ENCODE results near the gene ART3.

Gene ART3

GRCh38 chr4:76144546-76144945 is 70.0 kb downstream of the ART3 start:
- no peak for DNase-seq (ENCODE audit: low read depth, low spot score)

- DNase-seq (ENCODE audit: low read depth, low spot score), result peak; percentile 9
These were observed 73.1 kb downstream of the ART3 start for GRCh38 chr4:76147454-76148141.

- DNase-seq (ENCODE audit: low read depth, low spot score), result peak; percentile 95
These were observed 73.8 kb downstream of the ART3 start, which contains the start of gene NUP54 for GRCh38 chr4:76148142-76148865. Gene NUP54 (minus strand): TSS chr4:76148397. CDS start chr4:76148374, 23 bp downstream.

- DNase-seq (ENCODE audit: low read depth, low spot score), result no peak
These were observed 78.8 kb downstream of the ART3 start for GRCh38 chr4:76153356-76153755.

GRCh38 chr4:76155979-76156378 is 81.5 kb downstream of the ART3 start:
- no peak for DNase-seq (ENCODE audit: low read depth, low spot score)

- DNase-seq (ENCODE audit: low read depth, low spot score), result no peak
These were observed 82.1 kb downstream of the ART3 start for GRCh38 chr4:76156635-76157034.

GRCh38 chr4:76160355-76160754 is 85.8 kb downstream of the ART3 start:
- no peak for DNase-seq (ENCODE audit: low read depth, low spot score)
